Measurements from ENCODE around the gene ANKRD33. TPM values are rescaled to one million over a fixed set of nuclear protein-coding genes. Genes with fewer than 3 reads are reported as not detected.
A peak's percentile ranks its signal among the peaks of the same experiment; 100 is the strongest.

The ANKRD33 gene
- total RNA-seq, 8 experiments from 2014 or later: 0.05 to 1.00 (median 0.35) TPM; not detected in 2

GRCh38 chr12:51848841-51849735, 38.8 kb upstream of the ANKRD33 start:
- WGBS, 10 experiments: no CpG with 5 or more reads among the region's 57 CpGs
- Histone ChIP-seq H3K4me3 (peak overlapping the region; percentile 43 to 99 (median 80)), H3K27ac (peak overlapping the region; percentile 76 to 98), H3K4me1 (replicated peaks in 1 of 2) (peaks cover 54 to 57% of the 10 kb centered on the region in 2 donors)
- in situ Hi-C loops (cut with MboI; ENCODE audit: low pct_unique_long_range_greater_than_20kb in 2 of 9, low sequenced_read_pairs in 9 of 9, unreplicated experiment in 9 of 9): no loop called here
- peak in 5 of 8 experiments; percentile 30 to 45 (median 36) for ATAC-seq (replicated peaks in 6 of 8)

- in situ Hi-C loops (cut with MboI; ENCODE audit: low pct_unique_long_range_greater_than_20kb in 2 of 9, low sequenced_read_pairs in 9 of 9, unreplicated experiment in 9 of 9): no loop called here
- no peak overlapping the region for H3K4me3 ChIP-seq
- ATAC-seq (replicated peaks in 6 of 8): no peak
- H3K27ac ChIP-seq: peak overlapping the region; percentile 63 to 76
- WGBS, 10 experiments: 50 to 100% (median 78%) methylated on average over 1 to 5 of the region's 8 CpGs; no CpG with 5 or more reads in 4 of the 10 experiments
- H3K4me1 ChIP-seq (replicated peaks in 1 of 2): peaks cover 42 to 45% of the 10 kb centered on the region in 2 donors
Observed at GRCh38 chr12:51850081-51850964, 37.6 kb upstream of the ANKRD33 start.

- WGBS, 10 experiments: 40 to 67% (median 43%) methylated on average over 1 to 2 of the region's 4 CpGs; no CpG with 5 or more reads in 7 of the 10 experiments
- Histone ChIP-seq H3K4me3 (no peak overlapping the region), H3K4me1 (replicated peaks in 1 of 2) (peaks cover 36 to 41% of the 10 kb centered on the region in 2 donors), H3K27ac (peak overlapping the region; percentile 24 to 63)
- in situ Hi-C loops (cut with MboI; ENCODE audit: low pct_unique_long_range_greater_than_20kb in 2 of 9, low sequenced_read_pairs in 9 of 9, unreplicated experiment in 9 of 9): no loop called here
- ATAC-seq (replicated peaks in 6 of 8): peak in 5 of 8 experiments; percentile 7 to 46 (median 38)
Observed at GRCh38 chr12:51850965-51851299, 37.0 kb upstream of the ANKRD33 start.

GRCh38 chr12:51851413-51852124, 36.3 kb upstream of the ANKRD33 start:
- Histone ChIP-seq H3K4me1 (replicated peaks in 1 of 2) (peaks cover 30 to 34% of the 10 kb centered on the region in 2 donors), H3K4me3 (no peak overlapping the region), H3K27ac (peak overlapping the region; percentile 63 to 68)
- in situ Hi-C loops (cut with MboI; ENCODE audit: low pct_unique_long_range_greater_than_20kb in 2 of 9, low sequenced_read_pairs in 9 of 9, unreplicated experiment in 9 of 9): no loop called here
- ATAC-seq (replicated peaks in 6 of 8): no peak
- 0 to 61% methylated on average over 1 to 3 of the region's 8 CpGs; no CpG with 5 or more reads in 8 of the 10 experiments for whole genome bisulfite sequencing, 10 experiments

GRCh38 chr12:51852404-51853137, 35.3 kb upstream of the ANKRD33 start:
- 48 to 100% (median 72%) methylated on average over 1 to 4 of the region's 5 CpGs; no CpG with 5 or more reads in 4 of the 10 experiments for WGBS, 10 experiments
- in situ Hi-C loops (cut with MboI; ENCODE audit: low pct_unique_long_range_greater_than_20kb in 2 of 9, low sequenced_read_pairs in 9 of 9, unreplicated experiment in 9 of 9): no loop called here
- no peak overlapping the region for H3K27ac ChIP-seq
- no peak overlapping the region for H3K4me3 ChIP-seq
- H3K4me1 ChIP-seq (replicated peaks in 1 of 2): peaks cover 29 to 33% of the 10 kb centered on the region in 2 donors
- ATAC-seq (replicated peaks in 6 of 8): peak in 3 of 8 experiments; percentile 8 to 21 (median 14)

GRCh38 chr12:51855586-51856428, 32.1 kb upstream of the ANKRD33 start:
- H3K4me3 ChIP-seq: peak overlapping the region in 2 of 5 donors; percentile 10 to 15
- H3K27ac ChIP-seq: no peak overlapping the region
- ATAC-seq (replicated peaks in 6 of 8): peak; percentile 34 to 93 (median 51)
- in situ Hi-C loops (cut with MboI; ENCODE audit: low pct_unique_long_range_greater_than_20kb in 2 of 9, low sequenced_read_pairs in 9 of 9, unreplicated experiment in 9 of 9): no loop called here
- peaks cover 11 to 14% of the 10 kb centered on the region in 2 donors for H3K4me1 ChIP-seq (replicated peaks in 1 of 2)
- 10 to 92% (median 40%) methylated on average over 2 to 13 of the region's 21 CpGs; no CpG with 5 or more reads in 3 of the 10 experiments for WGBS, 10 experiments

GRCh38 chr12:51860986-51861385, 26.9 kb upstream of the ANKRD33 start:
- 50 to 94% (median 50%) methylated on average over 1 to 2 of the region's 3 CpGs; no CpG with 5 or more reads in 7 of the 10 experiments for WGBS, 10 experiments
- ATAC-seq (replicated peaks in 6 of 8): no peak
- in situ Hi-C loops (cut with MboI; ENCODE audit: low pct_unique_long_range_greater_than_20kb in 2 of 9, low sequenced_read_pairs in 9 of 9, unreplicated experiment in 9 of 9): no loop called here
- Histone ChIP-seq H3K4me3 (no peak overlapping the region), H3K4me1 (replicated peaks in 1 of 2) (peaks cover 26 to 28% of the 10 kb centered on the region in 2 donors), H3K27ac (no peak overlapping the region)

GRCh38 chr12:51862947-51863346, 25.0 kb upstream of the ANKRD33 start:
- 21 to 100% (median 55%) methylated on average over 1 to 3 of the region's 4 CpGs; no CpG with 5 or more reads in 2 of the 10 experiments for whole genome bisulfite sequencing, 10 experiments
- Histone ChIP-seq H3K27ac (peak overlapping the region; percentile 66 to 67), H3K4me1 (replicated peaks in 1 of 2) (peaks cover 26 to 29% of the 10 kb centered on the region in 2 donors), H3K4me3 (no peak overlapping the region)
- in situ Hi-C loops (cut with MboI; ENCODE audit: low pct_unique_long_range_greater_than_20kb in 2 of 9, low sequenced_read_pairs in 9 of 9, unreplicated experiment in 9 of 9): no loop called here
- ATAC-seq (replicated peaks in 6 of 8): no peak

GRCh38 chr12:51863363-51863932, 24.5 kb upstream of the ANKRD33 start:
- Histone ChIP-seq H3K4me3 (peak overlapping the region; percentile 21 to 33 (median 25)), H3K27ac (peak overlapping the region; percentile 66 to 67), H3K4me1 (replicated peaks in 1 of 2) (peaks cover 29 to 34% of the 10 kb centered on the region in 2 donors)
- WGBS, 10 experiments: 0 to 80% (median 30%) methylated on average over 1 to 7 of the region's 17 CpGs; no CpG with 5 or more reads in 4 of the 10 experiments
- in situ Hi-C loops (cut with MboI; ENCODE audit: low pct_unique_long_range_greater_than_20kb in 2 of 9, low sequenced_read_pairs in 9 of 9, unreplicated experiment in 9 of 9): no loop called here
- no peak for ATAC-seq (replicated peaks in 6 of 8)

- Histone ChIP-seq H3K27ac (peak overlapping the region; percentile 66 to 67), H3K4me3 (peak overlapping the region; percentile 21 to 33 (median 25)), H3K4me1 (replicated peaks in 1 of 2) (peaks cover 37 to 39% of the 10 kb centered on the region in 2 donors)
- ATAC-seq (replicated peaks in 6 of 8): peak; percentile 76 to 88 (median 82)
- WGBS, 10 experiments: 0 to 100% (median 10%) methylated on average over 2 to 10 of the region's 53 CpGs; no CpG with 5 or more reads in 4 of the 10 experiments
- in situ Hi-C loops (cut with MboI; ENCODE audit: low pct_unique_long_range_greater_than_20kb in 2 of 9, low sequenced_read_pairs in 9 of 9, unreplicated experiment in 9 of 9): no loop called here
Observed at GRCh38 chr12:51863933-51864832, 23.7 kb upstream of the ANKRD33 start.

Data from motor neuron (in vitro differentiated cells).